Stomach (tissue), 9 donors: ENCODE measurements around the gene ADTRP. TPM values are rescaled to one million over a fixed set of nuclear protein-coding genes. Genes with fewer than 3 reads are reported as not detected.

Source experiments
- DNase-seq, 2 donors: peaks; one replicate each; pipeline versions ENCODE4 v3.0.0 to v3.0.0-alpha.2; 2013 to 2019
- H3K27ac ChIP-seq, 5 donors: fragments of 200-600 bp in 4 of 5; sonication (generic) in 4 of 5; one replicate each; pipeline ENCODE4 v1.5.1; 2013 to 2019; ENCODE audit warnings: mild to moderate bottlenecking in 1 of 5, moderate library complexity in 1 of 5
- H3K27me3 ChIP-seq, 3 donors: fragments of 200-600 bp; sonication (generic); one replicate each; pipeline ENCODE4 v1.5.1; 2017 to 2019; ENCODE audit warnings: mixed run types in 1 of 3
- H3K36me3 ChIP-seq, 4 donors: fragments of 200-600 bp; sonication (generic); 1 replicate in 3 of 4; 2 replicates in 1 of 4; pipeline ENCODE4 v1.5.1; 2016 to 2019
- H3K4me1 ChIP-seq, 4 donors: fragments of 200-600 bp; sonication (generic); one replicate each; pipeline ENCODE4 v1.5.1; 2016 to 2019
- H3K4me3 ChIP-seq, 4 donors: fragments of 200-600 bp; sonication (generic) in 3 of 4; one replicate each; pipeline ENCODE4 v1.5.1; 2016 to 2019; ENCODE audit warnings: mild to moderate bottlenecking in 1 of 4
- H3K9me3 ChIP-seq, 4 donors: fragments of 200-600 bp; sonication (generic); one replicate each; pipeline ENCODE4 v1.5.1; 2016 to 2019
- EP300 ChIP-seq: sonication (generic); formaldehyde crosslinking; IDR thresholded peaks from one replicate; pipeline ENCODE4 v1.6.1; 2017; ENCODE audit warnings: antibody characterized with exemption
- POLR2A ChIP-seq, 4 donors: fragments of 450-650 bp; IDR thresholded peaks; one replicate each; pipeline ENCODE4 v1.6.1; 2016; ENCODE audit warnings: antibody characterized with exemption in 4 of 4, control low read depth in 2 of 4, mild to moderate bottlenecking in 1 of 4, moderate library complexity in 1 of 4
- POLR2AphosphoS5 ChIP-seq, 3 donors: sonication (generic); formaldehyde crosslinking; IDR thresholded peaks; one replicate each; pipeline ENCODE4 v1.6.1; 2016; ENCODE audit warnings: antibody characterized with exemption in 3 of 3
- WGBS, 5 donors: extraction: QIAGEN DNeasy Blood & Tissue Kit in 3 of 5; methylation state at CpG; one replicate each; pipeline versions ENCODE4 v1.1.5 to v1.1.7; 2013 to 2018; 5-methylcytosine and 5-hydroxymethylcytosine counted together
- intact Hi-C: fragments of 100-400 bp; cut with DNase I; formaldehyde crosslinking; loops from one replicate; pipeline ENCODE4 v1.15.1; 2023; ENCODE audit warnings: low total_unique reads
- polyA plus RNA-seq, 3 donors: library from polyadenylated mRNA; stranded (reverse); fragments of 200-250 nt; gene quantifications; one replicate each; pipeline ENCODE4 v1.2.3, GENCODE V29; 2013
- total RNA-seq, 5 donors: library from RNA; depleted of rRNA; stranded (reverse); fragments of >200 nt; gene quantifications; one replicate each; pipeline versions ENCODE4 v1.1.0 to v1.2.3, GENCODE V29; 2014 to 2016
- TF ChIP-seq, protein P1 (sequence below), 7 experiments: fragments of 450-650 bp in 4 of 7; fragments of 200-600 bp in 3 of 7; sonication (generic) in 3 of 7; IDR thresholded peaks; one replicate each; pipeline ENCODE4 v1.5.1; 2016 to 2019; ENCODE audit warnings: antibody characterized with exemption in 7 of 7, control low read depth in 2 of 7, mild to moderate bottlenecking in 1 of 7
- donor health status: healthy with polysubstance abuse.
- donor health status: Bipolar disorder and iron deficiency.
- donor health status: healthy.

Gene ADTRP
- total and polyA plus RNA-seq, 8 donors: 3.9 to 63.6 (median 20.8) TPM

DNA sequence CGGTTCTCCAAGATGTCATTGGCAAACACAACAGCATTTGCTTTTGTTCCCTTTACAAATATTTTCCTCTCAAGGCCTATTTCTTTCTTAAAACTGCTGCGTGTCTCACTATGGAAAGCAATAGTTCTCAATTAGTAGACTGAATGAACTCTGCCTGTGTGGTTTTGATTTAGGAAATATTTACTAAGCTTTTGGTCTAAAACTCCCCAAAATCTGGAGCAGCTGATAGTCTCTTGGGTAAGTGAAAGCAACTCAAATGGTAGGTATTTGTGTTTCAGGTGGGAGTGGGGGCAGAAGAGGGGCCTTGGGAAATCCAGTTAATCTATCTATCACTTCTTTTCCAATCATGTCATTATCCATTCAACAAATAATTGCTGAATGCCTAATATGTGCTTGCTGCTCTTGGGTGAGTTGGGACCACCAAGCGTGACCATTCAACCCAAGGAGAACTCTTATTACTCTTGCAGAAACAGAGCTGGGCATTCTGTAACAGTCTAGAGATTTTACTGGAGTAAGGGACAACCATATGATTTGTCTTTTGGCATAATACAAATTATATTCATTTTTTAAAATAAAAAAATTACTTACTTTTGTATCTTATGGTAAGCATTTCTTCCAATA lies 33.2 kb upstream of the ADTRP start:
- H3K27me3 ChIP-seq: no peaks in the 10 kb centered on the region
- DNase-seq: no peak
- 48 to 63% (median 52%) methylated on average over 3 of the region's 3 CpGs for WGBS, 5 donors
- peak overlapping the region in 4 of 5 donors; percentile 55 to 72 (median 68) for H3K27ac ChIP-seq
- H3K36me3 ChIP-seq: no peaks in the 10 kb centered on the region
- intact Hi-C loops: no loop called here
- TF ChIP-seq POLR2AphosphoS5 (IDR thresholded peaks at IDR 0.05) (no peak), EP300 (no peak), POLR2A (IDR thresholded peaks at IDR 0.05) (no peak)
- TF ChIP-seq, protein P1, sequence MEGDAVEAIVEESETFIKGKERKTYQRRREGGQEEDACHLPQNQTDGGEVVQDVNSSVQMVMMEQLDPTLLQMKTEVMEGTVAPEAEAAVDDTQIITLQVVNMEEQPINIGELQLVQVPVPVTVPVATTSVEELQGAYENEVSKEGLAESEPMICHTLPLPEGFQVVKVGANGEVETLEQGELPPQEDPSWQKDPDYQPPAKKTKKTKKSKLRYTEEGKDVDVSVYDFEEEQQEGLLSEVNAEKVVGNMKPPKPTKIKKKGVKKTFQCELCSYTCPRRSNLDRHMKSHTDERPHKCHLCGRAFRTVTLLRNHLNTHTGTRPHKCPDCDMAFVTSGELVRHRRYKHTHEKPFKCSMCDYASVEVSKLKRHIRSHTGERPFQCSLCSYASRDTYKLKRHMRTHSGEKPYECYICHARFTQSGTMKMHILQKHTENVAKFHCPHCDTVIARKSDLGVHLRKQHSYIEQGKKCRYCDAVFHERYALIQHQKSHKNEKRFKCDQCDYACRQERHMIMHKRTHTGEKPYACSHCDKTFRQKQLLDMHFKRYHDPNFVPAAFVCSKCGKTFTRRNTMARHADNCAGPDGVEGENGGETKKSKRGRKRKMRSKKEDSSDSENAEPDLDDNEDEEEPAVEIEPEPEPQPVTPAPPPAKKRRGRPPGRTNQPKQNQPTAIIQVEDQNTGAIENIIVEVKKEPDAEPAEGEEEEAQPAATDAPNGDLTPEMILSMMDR (IDR thresholded peaks at IDR 0.05): no peak
- no peak overlapping the region for H3K4me3 ChIP-seq
- H3K9me3 ChIP-seq: no peaks in the 10 kb centered on the region
- H3K4me1 ChIP-seq: peaks cover 17 to 31% (median 22%) of the 10 kb centered on the region in 4 donors

DNA sequence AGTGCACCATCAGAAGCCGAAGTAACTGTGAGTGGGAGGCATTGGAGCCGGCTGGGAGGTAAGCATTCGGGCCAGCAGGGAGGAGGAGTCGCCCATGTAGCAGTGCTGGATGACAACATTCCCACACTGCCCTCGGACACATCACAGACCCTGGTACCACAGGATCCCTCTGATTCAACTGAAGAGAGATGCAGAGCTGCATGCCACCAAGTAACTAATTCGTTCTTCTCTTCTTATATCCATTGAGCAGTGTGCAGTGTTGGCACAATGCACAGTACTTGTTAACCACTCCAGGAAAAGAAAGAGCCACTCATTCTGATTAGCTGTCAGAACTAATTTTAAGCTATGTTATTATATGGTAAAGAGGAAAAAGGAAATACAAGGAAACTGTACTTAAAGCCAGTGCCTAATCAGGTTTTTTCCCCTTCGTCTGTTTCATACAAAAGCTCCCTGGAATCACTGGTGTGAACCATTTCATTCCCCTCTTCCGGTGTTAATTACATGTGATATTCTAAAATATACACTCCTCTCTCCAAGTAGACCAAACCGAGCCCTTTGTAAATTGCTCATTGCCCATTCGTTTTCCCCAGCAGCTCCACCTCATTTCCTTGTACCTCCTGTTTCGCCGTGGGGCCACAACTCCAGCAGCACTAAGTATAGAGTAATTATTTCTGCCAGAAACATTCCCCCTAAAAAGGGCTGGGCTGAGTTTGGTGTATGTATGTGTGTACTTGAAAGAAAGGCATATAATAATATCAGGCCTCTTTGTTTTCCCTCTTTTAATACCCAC lies 32.4 kb upstream of the ADTRP start:
- TF ChIP-seq POLR2AphosphoS5 (IDR thresholded peaks at IDR 0.05): no peak
- no peak for TF ChIP-seq EP300
- no peak for TF ChIP-seq POLR2A (IDR thresholded peaks at IDR 0.05)
- TF ChIP-seq, protein P1 (IDR thresholded peaks at IDR 0.05): no peak

DNA sequence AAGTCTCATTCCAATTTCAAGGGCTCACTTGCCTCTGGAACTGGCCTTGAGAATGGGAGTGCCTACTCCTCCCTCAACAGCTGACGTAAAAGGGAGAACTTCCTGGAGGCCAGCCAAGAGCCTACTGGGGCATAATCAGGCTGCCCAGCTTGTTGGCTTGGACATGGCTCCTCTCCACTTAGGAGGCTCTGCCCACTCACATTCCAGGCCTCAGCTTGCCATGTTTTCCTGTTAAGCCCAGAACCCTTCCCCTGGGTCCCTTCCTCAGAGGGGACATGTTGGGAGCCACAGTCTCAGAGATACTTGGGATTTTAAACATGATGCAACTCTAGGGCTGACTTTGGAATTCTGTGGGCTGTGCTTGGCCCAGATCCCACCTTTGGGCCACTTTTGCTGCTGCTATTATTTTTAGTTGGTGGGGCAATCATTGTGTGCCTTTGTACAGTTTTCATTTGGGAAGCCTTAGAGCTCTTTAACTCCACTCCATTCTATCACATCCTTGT lies 31.5 kb upstream of the ADTRP start:
- peak; percentile 89 to 91 for DNase-seq
- Histone ChIP-seq H3K36me3 (no peaks in the 10 kb centered on the region), H3K4me1 (peaks cover 17 to 31% (median 22%) of the 10 kb centered on the region in 4 donors), H3K9me3 (no peaks in the 10 kb centered on the region), H3K27ac (peak overlapping the region; percentile 53 to 72 (median 66)), H3K27me3 (no peaks in the 10 kb centered on the region), H3K4me3 (no peak overlapping the region)
- 6 to 26% (median 13%) methylated on average over 1 of the region's 1 CpG for WGBS, 5 donors
- peak in 1 of 3 donors; percentile 24 for TF ChIP-seq POLR2AphosphoS5 (IDR thresholded peaks at IDR 0.05)
- TF ChIP-seq POLR2A (IDR thresholded peaks at IDR 0.05): no peak
- no peak for TF ChIP-seq EP300
- TF ChIP-seq, protein P1 (IDR thresholded peaks at IDR 0.05): no peak
- intact Hi-C loops: no loop called here

More for the DNA sequence above, 32.4 kb upstream of the ADTRP start:
- Histone ChIP-seq H3K4me1 (peaks cover 17 to 31% (median 22%) of the 10 kb centered on the region in 4 donors), H3K27ac (peak overlapping the region in 4 of 5 donors; percentile 55 to 72 (median 68)), H3K4me3 (no peak overlapping the region), H3K36me3 (no peaks in the 10 kb centered on the region), H3K27me3 (no peaks in the 10 kb centered on the region), H3K9me3 (no peaks in the 10 kb centered on the region)
- peak in 1 of 2 donors; percentile 26 for DNase-seq
- intact Hi-C loops: no loop called here
- WGBS, 5 donors: 38 to 57% (median 44%) methylated on average over 12 of the region's 12 CpGs

DNA sequence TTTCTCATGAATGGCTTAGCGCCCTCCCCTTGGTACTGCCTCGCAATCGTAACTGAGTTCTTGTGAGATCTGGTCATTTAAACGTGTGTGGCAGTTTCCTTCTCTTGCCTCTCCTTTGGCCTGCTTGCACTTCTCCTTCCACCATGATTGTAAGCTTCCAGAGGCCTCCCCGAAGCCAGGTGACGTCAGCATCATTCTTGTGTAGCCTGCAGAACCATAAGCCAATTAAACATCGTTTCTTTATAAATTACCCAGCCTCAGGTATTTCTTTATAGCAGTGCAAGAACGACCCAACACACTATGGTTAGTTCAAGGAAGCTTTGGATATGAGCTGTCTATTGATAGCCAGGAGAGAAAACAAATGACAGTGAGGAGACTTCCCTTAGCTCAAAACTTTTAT lies 29.5 kb upstream of the ADTRP start:
- Histone ChIP-seq H3K36me3 (no peaks in the 10 kb centered on the region), H3K27me3 (no peaks in the 10 kb centered on the region), H3K4me3 (no peak overlapping the region), H3K9me3 (no peaks in the 10 kb centered on the region), H3K4me1 (peaks cover 17 to 33% (median 24%) of the 10 kb centered on the region in 4 donors), H3K27ac (no peak overlapping the region)
- 87 to 95% (median 92%) methylated on average over 8 of the region's 8 CpGs for WGBS, 5 donors
- TF ChIP-seq EP300: no peak
- TF ChIP-seq POLR2AphosphoS5 (IDR thresholded peaks at IDR 0.05): no peak
- TF ChIP-seq, protein P1 (IDR thresholded peaks at IDR 0.05): no peak
- no peak for TF ChIP-seq POLR2A (IDR thresholded peaks at IDR 0.05)
- DNase-seq: no peak
- intact Hi-C loops: no loop called here
